ENCODE measurements around the gene RDH5.

DNA sequence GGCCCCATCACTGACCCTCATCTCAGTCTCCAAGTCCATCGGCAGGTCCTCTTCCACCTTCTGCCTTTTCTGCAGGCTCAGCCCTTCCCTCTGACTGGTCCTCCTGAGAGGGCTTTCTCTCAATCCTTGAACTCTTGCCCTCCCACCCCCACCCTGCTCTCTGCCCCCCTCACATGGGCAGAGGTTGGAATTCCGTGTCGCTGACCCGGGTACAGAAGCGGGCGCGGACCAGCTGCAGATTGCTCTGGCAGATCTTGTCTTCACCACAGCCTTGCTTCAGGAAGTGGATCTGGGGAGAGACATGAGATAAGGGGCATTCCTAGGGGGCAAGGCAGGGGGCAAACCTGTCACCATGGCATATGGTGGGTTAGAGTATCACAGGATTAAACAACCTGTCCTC, 24.8 kb upstream of the RDH5 start:
- TF ChIP-seq, protein P1, sequence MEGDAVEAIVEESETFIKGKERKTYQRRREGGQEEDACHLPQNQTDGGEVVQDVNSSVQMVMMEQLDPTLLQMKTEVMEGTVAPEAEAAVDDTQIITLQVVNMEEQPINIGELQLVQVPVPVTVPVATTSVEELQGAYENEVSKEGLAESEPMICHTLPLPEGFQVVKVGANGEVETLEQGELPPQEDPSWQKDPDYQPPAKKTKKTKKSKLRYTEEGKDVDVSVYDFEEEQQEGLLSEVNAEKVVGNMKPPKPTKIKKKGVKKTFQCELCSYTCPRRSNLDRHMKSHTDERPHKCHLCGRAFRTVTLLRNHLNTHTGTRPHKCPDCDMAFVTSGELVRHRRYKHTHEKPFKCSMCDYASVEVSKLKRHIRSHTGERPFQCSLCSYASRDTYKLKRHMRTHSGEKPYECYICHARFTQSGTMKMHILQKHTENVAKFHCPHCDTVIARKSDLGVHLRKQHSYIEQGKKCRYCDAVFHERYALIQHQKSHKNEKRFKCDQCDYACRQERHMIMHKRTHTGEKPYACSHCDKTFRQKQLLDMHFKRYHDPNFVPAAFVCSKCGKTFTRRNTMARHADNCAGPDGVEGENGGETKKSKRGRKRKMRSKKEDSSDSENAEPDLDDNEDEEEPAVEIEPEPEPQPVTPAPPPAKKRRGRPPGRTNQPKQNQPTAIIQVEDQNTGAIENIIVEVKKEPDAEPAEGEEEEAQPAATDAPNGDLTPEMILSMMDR (IDR thresholded peaks at IDR 0.05; ENCODE audit: poor library complexity, severe bottlenecking) = no peak
- TF ChIP-seq RAD21 (conservative IDR thresholded peaks at IDR 0.05) = no peak
- TF ChIP-seq, protein P2, sequence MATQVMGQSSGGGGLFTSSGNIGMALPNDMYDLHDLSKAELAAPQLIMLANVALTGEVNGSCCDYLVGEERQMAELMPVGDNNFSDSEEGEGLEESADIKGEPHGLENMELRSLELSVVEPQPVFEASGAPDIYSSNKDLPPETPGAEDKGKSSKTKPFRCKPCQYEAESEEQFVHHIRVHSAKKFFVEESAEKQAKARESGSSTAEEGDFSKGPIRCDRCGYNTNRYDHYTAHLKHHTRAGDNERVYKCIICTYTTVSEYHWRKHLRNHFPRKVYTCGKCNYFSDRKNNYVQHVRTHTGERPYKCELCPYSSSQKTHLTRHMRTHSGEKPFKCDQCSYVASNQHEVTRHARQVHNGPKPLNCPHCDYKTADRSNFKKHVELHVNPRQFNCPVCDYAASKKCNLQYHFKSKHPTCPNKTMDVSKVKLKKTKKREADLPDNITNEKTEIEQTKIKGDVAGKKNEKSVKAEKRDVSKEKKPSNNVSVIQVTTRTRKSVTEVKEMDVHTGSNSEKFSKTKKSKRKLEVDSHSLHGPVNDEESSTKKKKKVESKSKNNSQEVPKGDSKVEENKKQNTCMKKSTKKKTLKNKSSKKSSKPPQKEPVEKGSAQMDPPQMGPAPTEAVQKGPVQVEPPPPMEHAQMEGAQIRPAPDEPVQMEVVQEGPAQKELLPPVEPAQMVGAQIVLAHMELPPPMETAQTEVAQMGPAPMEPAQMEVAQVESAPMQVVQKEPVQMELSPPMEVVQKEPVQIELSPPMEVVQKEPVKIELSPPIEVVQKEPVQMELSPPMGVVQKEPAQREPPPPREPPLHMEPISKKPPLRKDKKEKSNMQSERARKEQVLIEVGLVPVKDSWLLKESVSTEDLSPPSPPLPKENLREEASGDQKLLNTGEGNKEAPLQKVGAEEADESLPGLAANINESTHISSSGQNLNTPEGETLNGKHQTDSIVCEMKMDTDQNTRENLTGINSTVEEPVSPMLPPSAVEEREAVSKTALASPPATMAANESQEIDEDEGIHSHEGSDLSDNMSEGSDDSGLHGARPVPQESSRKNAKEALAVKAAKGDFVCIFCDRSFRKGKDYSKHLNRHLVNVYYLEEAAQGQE (IDR thresholded peaks at IDR 0.05; ENCODE audit: borderline replicate concordance) = no peak

All from neural cell (in vitro differentiated cells).